HS-5 (cell line): Measurements from ENCODE around the gene IVD.

Experiments used
- DNase-seq: peaks from one replicate; pipeline ENCODE4 v3.0.0-alpha.2; 2012; ENCODE audit warnings: low read depth

Gene IVD

GRCh38 chr15:40377606-40378005, 28.0 kb upstream of the IVD start:
- DNase-seq: no peak

DNA sequence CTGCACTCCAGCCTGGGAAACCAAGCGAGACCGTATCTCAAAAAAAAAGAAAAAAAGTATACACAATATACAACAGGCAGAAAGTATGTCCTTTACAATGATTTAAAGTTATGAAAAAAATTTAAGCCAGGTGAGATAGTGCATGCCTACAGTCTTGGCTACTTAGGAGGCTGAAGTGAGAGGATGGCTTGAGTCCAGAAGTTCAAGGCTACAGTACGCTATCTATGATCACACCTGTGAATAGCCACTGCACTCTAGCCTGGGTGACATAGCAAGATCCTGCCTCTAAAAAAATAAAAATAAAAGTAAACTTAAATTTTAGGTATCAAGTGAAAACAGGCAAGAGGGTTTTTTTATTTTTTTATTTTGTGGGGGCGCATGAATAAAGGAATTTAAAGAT, 26.2 kb upstream of the IVD start:
- no peak for DNase-seq

- DNase-seq: peak; percentile 96
These were observed 25.7 kb upstream of the IVD start for GRCh38 chr15:40379853-40380252.

DNA sequence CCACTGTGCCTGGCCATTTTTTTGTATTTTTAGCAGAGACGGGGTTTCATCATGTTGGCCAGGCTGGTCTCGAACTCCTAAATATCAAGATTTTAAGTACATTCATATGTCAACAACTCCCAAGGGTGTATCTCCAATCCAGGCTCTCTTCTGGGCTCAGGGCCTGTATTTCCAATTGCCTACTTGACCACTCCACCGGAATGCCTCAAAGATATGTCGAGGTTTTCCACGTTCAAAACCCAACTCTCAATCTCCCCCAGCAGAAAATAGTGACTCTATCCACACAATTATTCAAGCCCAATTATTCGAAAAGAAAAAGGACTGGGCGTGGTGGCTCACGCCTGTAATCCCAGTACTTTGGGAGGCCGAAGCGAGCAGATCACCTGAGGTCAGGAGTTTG, 25.0 kb upstream of the IVD start:
- no peak for DNase-seq

DNA sequence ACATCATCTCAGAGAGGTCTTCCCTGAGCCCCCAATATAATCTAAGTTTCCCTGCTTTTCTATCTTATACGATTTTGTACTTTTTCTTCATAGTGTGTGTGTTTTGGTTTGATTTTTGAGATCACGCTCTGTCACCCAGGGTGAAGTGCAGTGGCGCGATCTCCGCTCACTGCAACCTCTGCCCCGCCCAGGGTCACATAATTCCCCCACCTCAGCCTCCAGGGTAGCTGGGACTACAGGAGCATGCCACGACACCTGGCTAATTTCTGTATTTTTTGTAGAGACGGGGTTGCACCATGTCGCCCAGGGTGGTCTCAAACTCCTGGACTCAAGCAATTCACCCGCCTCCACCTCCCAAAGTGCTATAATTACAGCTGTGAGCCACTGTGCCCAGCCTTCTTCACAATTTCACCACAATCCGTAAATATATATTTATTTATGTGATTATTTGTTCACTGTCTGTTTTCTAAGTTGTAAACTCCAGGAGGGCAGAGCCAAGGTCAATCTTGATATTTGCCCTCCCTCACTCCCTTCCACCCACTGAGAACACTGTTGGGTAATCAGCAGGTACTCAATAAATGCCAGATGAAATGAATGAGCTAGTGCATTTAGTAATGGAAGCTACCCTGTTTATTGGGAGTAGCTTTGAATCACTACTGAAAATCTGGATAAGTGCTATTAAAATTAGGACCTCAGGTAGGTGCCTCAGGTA, 23.6 kb upstream of the IVD start:
- no peak for DNase-seq

- DNase-seq: peak; percentile 80
These were observed 22.8 kb upstream of the IVD start, which contains the start of gene KNSTRN for GRCh38 chr15:40382580-40383456. Gene KNSTRN, plus strand, starts transcription at chr15:40382721. Its CDS starts 115 bp downstream, at chr15:40382836.

DNA sequence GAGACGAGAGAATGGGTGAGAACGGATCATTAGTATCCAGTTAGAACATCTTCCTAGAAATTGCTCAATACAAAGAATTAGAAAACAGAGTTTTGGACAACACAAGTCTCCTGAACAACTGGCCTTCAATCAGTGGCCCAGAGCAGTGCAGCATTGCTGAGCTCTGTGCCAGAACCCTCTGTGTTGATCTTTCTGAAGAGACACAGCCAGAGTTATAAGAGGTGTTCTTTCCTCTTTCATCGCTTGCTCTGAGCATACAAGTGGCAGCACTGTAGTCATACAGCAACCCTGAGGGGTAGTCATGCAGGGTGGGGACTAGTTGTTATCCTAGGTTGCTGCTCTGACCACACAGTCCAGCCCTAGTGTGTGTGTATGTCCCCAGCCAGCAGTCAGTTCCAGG, 19.1 kb upstream of the IVD start:
- no peak for DNase-seq

DNA sequence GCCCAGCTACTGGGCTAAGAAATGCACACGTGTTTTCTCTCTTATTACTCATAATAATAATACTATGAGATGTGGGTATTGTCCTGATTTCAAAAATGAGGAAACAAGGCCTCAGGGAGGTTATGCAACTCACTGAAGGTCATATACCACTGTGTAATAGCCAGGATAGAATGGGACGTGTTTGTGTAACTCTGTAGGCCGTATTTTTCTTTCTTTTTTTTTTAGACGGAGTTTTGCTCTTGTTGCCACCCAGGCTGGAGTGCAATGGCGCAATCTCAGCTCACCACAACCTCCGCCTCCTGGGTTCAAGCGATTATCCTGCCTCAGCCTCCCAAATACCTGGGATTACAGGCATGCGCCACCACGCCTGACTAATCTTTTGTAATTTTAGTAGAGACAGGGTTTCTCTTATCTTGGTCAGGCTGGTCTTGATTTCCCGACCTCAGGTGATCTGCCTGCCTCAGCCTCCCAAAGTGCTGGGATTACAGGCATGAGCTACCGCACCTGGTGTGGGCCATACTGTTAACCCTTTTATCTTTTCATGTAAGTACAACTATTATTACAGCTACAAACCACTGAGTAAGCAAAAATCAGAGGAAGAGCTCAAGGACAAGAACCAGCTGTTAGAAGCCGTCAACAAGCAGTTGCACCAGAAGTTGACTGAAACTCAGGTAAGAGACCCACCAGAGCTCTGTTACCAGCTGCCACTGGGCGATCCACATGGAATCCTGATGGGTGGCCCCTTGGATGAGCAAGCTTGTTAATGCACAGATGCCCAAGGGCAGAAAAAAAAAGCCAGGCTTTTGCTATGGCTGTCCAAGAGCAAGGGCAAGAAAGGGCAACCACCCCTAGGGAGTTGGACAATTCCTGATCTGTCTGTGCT, 16.4 kb upstream of the IVD start:
- DNase-seq: no peak

GRCh38 chr15:40389824-40390595, 15.6 kb upstream of the IVD start:
- no peak for DNase-seq

GRCh38 chr15:40392986-40393948, 12.3 kb upstream of the IVD start:
- DNase-seq: no peak

DNA sequence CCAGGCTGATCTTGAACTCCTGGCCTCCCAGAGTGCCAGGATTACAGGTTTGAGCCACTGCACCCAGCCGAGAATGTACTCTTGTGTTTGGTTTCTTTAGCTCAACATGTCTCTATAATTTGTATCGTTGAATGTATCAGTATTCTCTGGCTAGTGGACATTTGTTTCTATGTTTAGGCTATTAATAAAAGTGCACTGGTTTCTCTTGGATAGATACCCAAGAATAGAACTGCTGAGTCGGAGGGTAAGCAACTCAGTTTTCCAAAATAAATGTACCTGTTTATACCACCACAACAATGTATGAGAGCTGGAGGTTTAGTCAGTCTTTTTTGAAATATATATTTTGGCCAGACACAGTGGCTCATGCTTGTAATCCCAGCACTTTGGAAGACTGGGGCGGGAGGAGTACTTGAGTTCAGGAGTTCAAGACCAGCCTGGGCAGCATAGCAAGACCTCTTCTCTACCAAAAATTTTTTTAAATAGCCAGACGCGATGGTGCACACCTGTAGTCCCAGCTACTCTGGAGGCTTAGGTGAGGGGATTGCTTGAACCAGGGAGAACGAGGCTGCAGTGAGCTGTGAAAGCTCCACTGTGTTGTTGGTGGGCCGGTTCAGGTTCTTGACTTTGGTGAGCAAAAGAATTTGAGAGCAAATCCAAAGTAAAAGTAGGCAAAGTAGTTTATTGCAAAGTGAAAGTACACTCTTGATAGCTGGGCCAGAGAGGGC, 7.7 kb upstream of the IVD start:
- no peak for DNase-seq

- no peak for DNase-seq
These were observed 7.2 kb upstream of the IVD start for GRCh38 chr15:40398413-40398873.

- no peak for DNase-seq
These were observed 6.2 kb upstream of the IVD start for GRCh38 chr15:40399370-40399769.

DNA sequence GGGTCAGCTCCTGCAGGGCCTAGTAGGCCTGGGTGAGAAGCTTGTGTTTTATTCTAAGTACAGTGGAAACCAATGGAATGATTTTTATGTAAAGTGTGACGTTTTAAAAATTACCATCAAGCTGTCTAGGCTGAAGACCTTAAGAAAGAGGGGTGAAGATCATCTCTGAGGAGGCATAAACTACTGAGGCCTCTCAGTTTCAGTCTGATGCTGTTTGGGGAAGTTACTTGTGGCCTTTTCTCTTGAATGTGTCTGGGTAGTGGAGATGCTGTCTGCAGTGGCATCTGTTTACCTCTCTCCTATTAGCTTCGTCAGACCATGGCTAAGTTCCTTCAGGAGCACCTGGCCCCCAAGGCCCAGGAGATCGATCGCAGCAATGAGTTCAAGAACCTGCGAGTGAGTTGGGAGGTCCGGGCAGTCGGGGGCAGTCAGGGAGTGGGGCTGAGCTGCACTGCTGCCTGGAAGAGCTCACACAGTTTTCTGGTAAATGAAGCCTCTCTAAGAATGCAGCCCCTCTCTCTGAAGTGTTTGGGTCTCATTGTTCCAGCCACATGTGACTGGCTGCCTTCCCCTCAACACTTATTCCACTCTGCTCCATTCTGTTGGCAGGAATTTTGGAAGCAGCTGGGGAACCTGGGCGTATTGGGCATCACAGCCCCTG, 1.9 kb downstream of the IVD start:
- DNase-seq: no peak

DNA sequence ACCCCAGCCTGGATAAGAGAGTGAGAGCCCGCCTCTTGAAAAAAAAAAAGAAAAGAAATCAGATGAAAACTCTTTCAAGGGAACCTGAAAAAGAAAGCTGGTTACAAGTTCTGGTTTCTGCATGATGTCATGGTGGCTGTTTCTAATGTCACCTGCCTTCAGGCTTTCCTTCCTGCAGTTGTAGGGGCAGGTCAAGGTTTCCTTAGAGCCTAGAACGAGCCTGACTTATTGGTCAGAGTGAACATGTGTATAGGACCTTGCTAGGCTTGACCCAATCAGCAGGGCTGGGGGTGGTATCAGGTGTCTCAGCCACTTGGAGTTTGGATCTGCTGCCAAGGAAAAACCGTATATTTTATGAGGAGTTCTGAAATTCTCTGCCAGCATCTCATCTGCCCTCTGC, 3.8 kb downstream of the IVD start:
- no peak for DNase-seq

GRCh38 chr15:40410476-40410875, 4.9 kb downstream of the IVD start:
- no peak for DNase-seq

DNA sequence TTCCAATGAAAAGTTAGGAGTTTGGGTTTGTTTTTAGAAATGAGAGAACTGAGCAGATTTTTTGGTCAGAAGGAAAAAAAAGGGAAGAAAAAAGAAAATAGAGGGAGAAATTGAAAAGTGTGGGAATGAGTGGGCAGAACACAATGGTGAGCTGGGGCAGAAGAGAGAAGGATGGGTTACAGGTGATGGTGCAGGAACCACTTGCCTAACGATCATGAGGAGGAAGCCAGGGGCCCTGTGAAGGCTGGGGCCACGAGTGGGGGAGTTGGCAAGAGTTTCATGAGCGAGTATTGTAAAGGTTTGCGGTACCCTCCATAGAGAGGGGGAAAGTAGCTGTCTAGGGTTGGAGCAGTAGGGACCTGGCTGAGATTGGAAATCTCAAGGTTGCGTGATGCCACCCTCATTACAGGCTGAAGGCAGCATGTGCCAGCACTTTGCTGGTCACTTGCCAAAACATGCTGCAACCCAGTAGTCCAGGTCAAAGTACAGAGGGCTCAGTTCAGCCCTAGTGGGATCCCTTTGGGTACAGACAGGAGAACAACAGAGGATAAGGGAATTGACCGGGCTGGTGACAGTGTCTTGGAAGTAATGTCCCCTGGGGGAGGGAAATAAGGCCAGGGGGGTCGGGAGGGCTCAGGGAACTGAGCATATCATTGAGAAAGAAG, 6.6 kb downstream of the IVD start:
- no peak for DNase-seq

DNA sequence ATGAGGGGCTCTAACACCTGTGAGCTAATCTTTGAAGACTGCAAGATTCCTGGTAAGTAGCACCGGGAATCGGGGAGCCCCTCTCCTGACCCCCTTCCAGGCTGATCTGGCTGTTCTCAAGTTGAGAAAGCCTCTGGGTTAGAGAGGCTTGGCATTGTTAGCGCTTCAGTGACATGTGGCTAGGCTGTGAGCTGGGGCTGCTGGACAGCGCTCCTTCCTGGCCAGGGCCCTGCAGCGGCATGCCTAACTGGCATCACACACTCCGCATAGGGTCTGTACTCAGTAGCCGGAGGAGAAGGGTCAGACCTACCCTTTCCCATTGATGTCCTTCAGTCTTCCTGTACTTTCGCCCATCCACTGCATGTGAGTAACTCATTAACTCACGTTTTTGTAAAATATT, 7.4 kb downstream of the IVD start:
- DNase-seq: no peak

DNA sequence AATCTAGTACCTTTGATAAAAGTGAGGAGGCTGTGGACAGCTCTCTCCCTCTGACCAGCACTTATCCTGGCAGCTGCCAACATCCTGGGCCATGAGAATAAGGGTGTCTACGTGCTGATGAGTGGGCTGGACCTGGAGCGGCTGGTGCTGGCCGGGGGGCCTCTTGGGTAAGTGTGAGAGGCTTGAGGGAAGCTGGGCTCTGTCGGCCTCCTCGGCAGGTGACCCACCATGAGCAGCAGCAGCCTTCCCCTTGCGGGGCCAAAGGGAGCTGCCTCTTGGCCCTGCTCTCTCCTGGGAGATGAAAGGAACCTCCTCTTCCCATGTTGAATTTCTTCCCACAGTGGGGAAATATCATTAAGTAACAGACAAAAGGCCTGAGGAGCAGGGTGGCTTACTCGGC, 9.2 kb downstream of the IVD start:
- no peak for DNase-seq
